ENCODE measurements around the gene LRRC74B.

- TF ChIP-seq EZH2 (IDR thresholded peaks at IDR 0.05; ENCODE audit: borderline replicate concordance, low read length) = no peak
- no peak for TF ChIP-seq CTCF (conservative IDR thresholded peaks at IDR 0.05 in 1 of 2, IDR thresholded peaks at IDR 0.05 in 1 of 2; ENCODE audit: extremely low read depth in 1 of 2, insufficient read depth in 1 of 2, low read depth in 1 of 2, low read length in 2 of 2)
Observed at GRCh38 chr22:21054714-21055563, 9.2 kb downstream of the LRRC74B start.

Data from mammary epithelial cell (primary cell).